Measurements from ENCODE around the gene SLC26A9.

The SLC26A9 gene

GRCh38 chr1:205950280-205950679 is 7.0 kb upstream of the SLC26A9 start:
- DNase-seq (ENCODE audit: low read depth in 2 of 3, low spot score in 1 of 3): no peak

GRCh38 chr1:205949753-205950152 is 6.5 kb upstream of the SLC26A9 start:
- DNase-seq (ENCODE audit: low read depth in 2 of 3, low spot score in 1 of 3): no peak

DNA sequence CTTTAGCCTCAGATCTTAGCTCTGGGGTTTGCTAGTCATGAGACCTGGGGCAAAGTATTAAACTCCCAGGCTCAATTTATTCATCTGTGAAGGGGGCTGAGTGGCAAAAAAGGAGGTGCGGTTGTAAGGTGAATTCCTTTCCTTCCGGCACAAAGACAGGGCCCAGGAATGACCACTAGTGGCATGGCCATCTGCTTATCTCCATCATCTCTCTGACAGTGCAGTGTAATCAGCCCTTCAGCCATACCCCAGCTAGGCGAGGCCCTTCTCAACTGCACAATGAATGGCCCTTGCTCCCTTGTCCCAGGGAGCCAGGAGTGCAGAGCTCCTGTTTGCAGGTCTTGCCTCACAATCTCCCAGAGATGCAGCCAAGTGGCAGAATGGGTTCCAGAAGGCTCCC is 5.6 kb upstream of the SLC26A9 start:
- DNase-seq (ENCODE audit: low read depth in 2 of 3, low spot score in 1 of 3): no peak

DNA sequence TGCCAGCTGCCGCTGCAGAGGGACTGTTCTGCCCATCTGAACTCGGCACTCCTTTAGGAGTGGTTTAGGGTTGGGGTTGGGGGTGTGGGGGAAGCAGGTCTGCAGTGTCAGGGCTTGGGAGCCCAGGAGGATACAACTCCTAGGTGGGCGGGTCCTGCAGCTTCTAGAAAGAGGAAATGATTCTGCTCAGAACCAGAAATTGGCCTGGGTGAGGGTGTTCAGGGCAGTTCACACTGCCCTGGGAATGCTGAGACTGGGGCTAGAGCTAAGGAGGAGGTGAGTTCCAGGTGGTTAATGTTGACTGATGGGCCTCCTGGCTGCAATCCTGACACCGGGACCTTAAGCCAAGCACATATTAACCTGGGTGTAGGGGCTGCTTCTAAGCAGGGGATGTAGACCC is 4.8 kb upstream of the SLC26A9 start:
- no peak for DNase-seq (ENCODE audit: low read depth in 2 of 3, low spot score in 1 of 3)

DNA sequence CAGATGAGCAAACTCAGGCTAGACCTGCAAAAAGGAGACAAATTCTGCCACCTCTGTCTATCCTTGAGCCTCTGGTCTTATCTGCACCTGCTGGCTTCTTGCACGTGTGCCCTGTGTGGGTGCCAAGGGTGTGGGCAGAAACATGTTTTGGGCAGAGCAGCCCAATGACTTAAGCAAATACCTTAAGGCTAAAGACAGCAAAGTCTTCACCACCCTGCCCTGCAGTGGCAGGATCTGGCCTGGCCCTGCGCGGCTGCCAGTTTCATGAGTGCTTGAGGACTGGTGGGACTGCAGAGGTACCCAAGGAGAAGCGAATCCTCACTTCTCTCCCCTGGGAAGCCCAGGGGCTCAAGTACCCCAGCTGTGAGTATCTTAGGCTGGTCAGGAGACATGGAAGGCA is 3.8 kb upstream of the SLC26A9 start:
- DNase-seq (ENCODE audit: low read depth in 2 of 3, low spot score in 1 of 3): no peak

DNA sequence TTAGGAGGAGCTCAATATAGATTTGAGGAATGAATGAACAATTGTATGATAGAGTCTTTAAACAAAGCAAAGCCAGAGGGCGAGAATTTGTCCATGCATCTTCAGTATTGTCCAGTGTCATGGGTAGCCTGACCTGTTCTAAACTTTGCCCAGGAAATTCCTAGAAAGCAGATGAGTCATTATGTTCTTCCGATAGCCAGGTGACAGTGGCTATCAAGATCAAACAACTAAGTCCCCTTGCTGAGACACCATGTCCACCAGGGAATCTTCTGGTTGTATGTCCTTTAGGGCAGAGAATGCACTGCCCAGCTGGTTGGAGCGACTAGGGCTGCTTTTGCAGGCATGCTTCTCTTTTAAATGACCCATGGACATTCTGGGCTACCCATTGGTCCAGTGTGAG is 1.8 kb upstream of the SLC26A9 start:
- no peak for DNase-seq (ENCODE audit: low read depth in 2 of 3, low spot score in 1 of 3)

DNA sequence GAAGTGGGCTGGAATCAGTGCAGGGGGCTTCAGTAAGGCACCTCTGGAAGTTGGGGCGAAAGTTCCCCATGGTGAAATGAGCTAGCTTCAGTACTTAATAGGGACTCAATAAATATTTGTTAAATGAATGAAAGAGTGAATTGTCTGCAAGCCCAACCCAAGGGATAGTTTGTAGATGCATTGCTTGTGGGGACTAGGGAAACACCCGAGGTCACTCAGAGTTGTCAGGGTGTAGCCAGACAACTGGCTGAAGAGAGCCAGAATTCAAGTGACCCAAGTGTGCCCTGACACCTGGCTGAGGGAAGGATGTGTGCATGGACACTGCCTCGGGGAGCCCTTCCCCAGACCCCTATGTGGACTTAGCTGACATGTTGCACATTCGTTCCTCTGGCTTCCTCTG is 1.3 kb upstream of the SLC26A9 start:
- DNase-seq (ENCODE audit: low read depth in 2 of 3, low spot score in 1 of 3): no peak

DNA sequence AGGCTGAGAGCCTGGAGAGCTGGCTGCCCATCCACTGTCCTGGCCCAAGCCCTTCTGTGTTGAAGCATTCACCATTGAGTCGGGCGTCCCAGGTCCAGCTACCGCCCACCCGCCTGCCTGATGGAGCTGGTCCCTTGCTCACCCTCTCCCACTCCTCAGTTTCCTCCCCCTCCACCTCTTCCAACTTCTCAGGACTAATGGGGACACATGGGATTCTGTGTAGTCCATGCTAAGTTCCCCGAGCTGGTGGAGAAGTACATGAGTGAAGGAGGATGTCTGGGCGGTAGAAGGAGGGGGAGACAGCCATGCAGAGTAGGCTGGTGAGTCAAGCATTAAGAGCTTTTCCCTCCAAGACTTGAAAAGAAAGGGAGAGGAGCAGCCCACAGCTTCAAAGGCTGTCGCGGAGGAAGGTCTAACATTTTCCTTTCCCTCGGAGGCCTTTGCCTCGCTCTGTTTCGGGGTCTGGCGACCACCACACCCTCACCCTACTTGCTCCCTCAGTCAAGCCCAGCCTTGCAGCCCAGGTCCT is 561 bp downstream of the SLC26A9 start:
- DNase-seq (ENCODE audit: low read depth in 2 of 3, low spot score in 1 of 3): no peak

DNA sequence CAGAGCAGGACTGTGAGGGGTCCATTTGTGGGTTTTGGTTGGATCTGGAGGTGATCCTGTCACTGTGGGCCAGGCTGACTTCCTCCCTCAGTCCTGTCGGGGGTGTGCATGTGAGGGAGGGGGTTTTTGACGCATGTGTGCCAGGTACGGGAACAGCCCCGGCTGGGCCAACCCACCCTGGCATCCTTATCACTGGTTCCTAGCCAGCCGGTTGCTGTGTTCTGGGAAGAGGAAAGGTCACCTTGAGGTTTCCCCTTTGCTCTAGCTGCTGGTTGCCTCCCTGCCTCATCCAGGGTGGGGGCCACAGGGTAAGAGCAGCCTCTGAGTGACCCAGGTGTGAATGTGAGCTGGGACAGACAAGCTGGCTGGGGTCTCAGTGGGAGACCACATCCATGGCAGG is 2.5 kb downstream of the SLC26A9 start:
- DNase-seq (ENCODE audit: low read depth in 2 of 3, low spot score in 1 of 3): no peak

DNA sequence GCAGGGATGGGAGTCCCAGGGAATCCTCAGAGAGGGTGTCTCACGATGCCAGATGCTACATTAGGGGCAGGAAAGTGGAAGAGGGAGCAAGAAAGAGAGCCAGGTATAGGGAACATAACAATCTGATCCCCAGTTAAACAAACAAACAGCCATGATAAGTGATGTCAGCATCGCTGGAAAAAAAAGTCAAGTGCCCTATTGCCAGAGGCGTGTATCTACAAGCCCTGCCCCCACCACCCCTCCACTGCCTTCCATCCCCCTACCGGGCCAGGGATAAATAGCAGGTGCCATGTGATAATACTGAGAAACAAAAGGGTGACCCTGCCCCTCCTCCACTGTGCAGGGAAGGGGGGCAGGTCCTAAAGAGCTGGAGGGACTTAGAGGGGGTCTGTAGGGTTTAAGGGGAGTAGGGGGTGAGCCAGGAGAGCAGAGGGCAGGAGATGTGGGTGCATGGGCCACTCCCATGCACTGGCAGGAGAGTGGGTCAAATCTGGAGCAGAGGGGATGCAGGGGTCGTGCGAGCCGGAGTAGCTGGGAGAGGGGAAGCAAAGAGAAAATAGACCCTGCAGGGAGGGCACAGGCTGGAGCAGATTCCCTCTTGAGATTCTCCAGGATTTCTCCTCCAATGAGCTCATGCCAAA is 3.4 kb downstream of the SLC26A9 start:
- no peak for DNase-seq (ENCODE audit: low read depth in 2 of 3, low spot score in 1 of 3)

DNA sequence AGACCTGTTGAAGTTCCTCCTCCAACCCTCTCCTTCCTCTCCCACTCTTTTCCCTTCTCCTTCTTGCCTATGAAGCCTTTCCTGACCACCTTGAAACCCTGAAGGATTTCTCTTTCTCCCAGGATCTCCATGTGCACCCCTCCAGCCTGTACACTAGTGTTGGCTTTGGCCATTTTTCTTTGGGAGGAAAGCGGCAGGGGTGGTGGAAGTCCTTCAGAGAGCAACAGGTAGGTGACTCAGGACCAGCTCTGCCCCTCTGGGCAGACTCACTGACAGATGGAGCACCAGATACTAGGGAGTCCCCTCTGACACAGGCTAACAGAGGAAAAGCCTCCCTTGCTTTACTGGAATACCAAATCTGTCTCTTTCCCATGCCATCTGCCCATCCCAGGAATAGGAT is 4.6 kb downstream of the SLC26A9 start:
- no peak for DNase-seq (ENCODE audit: low read depth in 2 of 3, low spot score in 1 of 3)

- no peak for DNase-seq (ENCODE audit: low read depth in 2 of 3, low spot score in 1 of 3)
These were observed 6.2 kb downstream of the SLC26A9 start for GRCh38 chr1:205936846-205937586.

DNA sequence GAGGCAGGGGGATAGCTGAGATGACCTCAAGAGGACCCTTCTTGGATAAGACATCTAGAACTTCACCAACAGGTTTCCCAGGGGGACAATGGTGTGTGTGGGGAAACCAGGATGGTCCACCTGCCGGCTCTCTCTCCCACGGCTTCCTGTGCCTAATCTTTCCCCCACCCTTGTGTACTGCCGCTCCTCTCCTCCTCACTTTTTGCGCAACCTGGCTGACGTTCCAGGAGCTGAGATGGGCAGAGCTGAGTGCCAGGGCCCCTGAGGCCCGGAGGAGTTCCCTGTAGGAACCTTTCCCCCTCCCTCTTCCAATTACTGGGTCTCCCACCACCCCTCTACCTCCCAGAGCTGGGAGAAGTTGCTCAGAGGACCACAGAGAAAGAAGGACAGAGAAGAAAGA is 6.9 kb downstream of the SLC26A9 start:
- no peak for DNase-seq (ENCODE audit: low read depth in 2 of 3, low spot score in 1 of 3)

DNA sequence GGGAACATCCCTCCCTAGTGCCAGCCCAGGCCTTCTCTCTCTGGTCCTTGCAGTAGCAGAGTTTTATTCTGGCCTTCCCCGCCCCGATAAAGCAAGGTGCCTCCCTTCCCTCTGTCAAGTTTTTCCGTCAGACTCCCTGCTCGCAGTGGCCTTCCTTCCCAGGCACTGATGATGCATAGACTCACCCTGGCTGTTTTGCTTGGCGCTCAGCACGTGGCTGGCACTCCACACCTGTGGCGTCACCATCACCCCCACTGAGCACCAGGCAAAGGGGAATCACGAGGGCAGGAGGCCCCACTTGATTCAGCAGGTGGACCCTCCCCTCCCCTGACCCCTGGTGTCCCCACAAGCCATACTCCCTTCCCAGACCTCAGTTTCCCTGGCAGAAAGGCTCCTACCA is 7.4 kb downstream of the SLC26A9 start:
- DNase-seq (ENCODE audit: low read depth in 2 of 3, low spot score in 1 of 3): no peak

GRCh38 chr1:205934788-205935187 is 8.5 kb downstream of the SLC26A9 start:
- DNase-seq (ENCODE audit: low read depth in 2 of 3, low spot score in 1 of 3): no peak

- DNase-seq (ENCODE audit: low read depth in 2 of 3, low spot score in 1 of 3): no peak
These were observed 9.3 kb downstream of the SLC26A9 start for GRCh38 chr1:205933671-205934618.

- DNase-seq (ENCODE audit: low read depth in 2 of 3, low spot score in 1 of 3): no peak
These were observed 10.5 kb downstream of the SLC26A9 start for GRCh38 chr1:205932776-205933175.

GRCh38 chr1:205930799-205931281 is 12.4 kb downstream of the SLC26A9 start:
- no peak for DNase-seq (ENCODE audit: low read depth in 2 of 3, low spot score in 1 of 3)

DNA sequence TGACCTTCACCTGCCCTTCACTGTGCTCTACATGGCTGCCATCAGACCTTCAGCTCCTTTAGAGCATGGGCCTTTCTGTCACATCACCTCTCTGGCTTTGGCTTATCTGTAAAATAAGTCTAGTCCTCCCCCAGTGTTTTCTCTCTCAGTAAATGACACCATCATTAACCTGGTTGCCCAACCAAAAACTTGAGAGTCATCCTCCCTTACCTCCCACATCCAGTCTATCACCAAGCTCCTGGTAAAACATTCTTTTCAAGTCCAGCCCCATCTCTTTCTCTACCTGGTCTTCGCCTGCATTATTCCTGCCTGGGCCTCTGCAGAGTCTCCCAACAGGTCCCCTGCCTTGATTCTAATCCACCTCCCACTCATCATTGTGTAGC is 13.1 kb downstream of the SLC26A9 start:
- no peak for DNase-seq (ENCODE audit: low read depth in 2 of 3, low spot score in 1 of 3)

DNA sequence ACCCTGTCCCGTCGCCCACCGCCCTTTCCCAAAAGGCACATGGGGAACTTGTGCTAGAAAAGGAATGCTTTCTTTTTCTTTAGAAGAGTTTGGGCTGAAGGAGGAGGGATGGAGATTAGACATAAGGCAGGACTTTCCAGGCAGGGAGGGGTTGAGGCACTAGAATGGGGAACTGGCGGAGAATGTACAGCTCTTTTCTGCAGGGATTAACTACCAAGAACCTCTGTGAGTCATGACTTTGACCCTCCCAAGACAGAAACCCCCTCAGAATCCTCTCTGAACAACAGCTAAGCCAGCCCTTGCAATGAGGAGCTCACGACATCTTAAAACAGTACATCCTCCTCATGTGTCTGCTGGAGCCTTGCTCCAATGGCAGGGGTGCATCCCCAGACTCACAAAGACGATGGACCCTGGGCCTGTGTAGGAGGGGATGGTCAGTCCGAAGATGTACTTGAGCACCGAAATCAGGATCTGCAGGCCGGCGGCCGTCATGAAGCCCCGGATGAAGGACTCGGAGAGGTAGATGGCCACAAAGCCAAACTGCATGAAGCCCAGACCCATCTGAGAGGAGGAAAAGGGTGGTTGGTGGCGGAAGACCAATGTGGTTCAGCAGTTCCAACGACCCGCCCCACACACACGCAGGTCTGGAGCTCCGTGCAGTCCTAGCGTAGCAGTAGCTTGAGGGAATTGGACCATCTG is 13.6 kb downstream of the SLC26A9 start:
- no peak for DNase-seq (ENCODE audit: low read depth in 2 of 3, low spot score in 1 of 3)

- no peak for DNase-seq (ENCODE audit: low read depth in 2 of 3, low spot score in 1 of 3)
These were observed 14.9 kb downstream of the SLC26A9 start for GRCh38 chr1:205928317-205928716.
